WI38 (cell line): ENCODE measurements around the gene BAG3.

Source experiments
- H3K4me3 ChIP-seq: 2 replicates; pipeline ENCODE4 v1.5.1; 2011; ENCODE audit warnings: low read depth, mild to moderate bottlenecking, control low read depth, low read length
- CTCF ChIP-seq: IDR thresholded peaks from 2 replicates; pipeline ENCODE4 v1.5.1; 2012; ENCODE audit warnings: low read depth, mild to moderate bottlenecking, control low read depth, low read length

Gene BAG3

GRCh38 chr10:119651514-119652360 lies 557 bp downstream of the BAG3 start:
- H3K4me3 ChIP-seq, result peak overlapping the region; percentile 85
- TF ChIP-seq CTCF, result no peak

GRCh38 chr10:119652361-119652730 lies 1.2 kb downstream of the BAG3 start:
- TF ChIP-seq CTCF, result no peak
- peak overlapping the region; percentile 85 for H3K4me3 ChIP-seq

DNA sequence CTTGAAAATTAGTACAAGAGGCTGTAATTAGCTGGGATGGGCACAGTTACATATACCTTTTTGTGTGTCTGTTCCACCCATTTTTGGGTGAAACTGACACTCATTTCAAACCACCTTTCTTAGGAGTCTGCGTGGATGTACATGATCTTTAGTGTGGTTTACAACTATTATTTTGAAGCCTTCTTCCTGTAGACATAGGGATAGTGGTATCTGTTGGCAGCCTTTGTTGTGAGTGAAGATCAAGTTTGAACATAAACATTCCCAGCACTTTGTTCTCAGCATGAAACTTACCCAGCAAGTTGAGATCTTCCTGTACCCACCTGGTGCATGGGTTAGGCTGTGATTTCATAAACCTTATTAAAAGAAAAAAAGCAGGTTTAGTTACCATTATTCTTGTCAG lies 2.0 kb downstream of the BAG3 start:
- no peak for TF ChIP-seq CTCF
- H3K4me3 ChIP-seq, result peak overlapping the region; percentile 85

- TF ChIP-seq CTCF, result no peak
- H3K4me3 ChIP-seq, result peak overlapping the region; percentile 85
Observed at GRCh38 chr10:119653916-119654315, 2.7 kb downstream of the BAG3 start.

DNA sequence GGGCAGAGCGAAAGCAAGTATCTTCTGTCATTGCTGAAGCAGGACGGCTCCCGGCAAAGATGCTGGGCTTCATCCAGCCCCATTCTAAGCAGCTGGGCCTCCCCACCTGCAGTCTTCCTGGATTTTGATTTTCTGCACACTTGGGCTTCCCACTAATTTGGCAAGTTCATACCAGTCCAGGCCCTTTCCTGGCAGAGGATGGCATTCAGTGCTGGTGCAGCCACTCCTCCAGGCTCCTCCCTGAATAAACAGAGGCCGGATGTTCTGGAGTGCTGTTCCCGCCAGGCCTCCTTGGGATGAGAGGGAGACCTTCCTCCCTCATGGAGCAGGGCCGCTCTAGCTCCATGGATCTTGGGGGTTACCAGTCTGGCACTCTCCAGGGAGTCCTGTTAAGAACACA lies 3.4 kb downstream of the BAG3 start:
- H3K4me3 ChIP-seq, result peak overlapping the region; percentile 45

DNA sequence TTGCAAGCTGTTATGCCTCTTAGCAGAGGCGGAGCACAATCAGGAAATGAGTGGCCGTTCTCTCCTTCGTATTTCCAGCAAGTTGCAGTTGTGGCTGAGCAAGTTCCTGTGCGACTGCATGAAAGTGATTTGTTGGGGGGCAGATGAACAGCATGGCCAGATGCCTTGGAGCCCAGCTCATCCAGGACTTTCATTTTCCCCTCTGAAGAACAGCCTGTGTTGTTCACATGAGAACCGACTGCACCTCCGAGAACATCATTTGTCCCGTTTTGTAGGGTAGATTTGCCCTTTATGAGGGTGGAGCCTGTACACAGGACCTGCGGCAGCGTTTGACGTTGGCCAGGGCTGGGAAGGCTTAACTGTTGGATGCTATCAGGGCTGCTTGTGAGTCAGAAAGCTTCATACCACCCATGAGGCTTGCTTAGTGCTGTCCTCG lies 4.4 kb downstream of the BAG3 start:
- peak overlapping the region; percentile 45 for H3K4me3 ChIP-seq
- no peak for TF ChIP-seq CTCF

More for the DNA sequence above, 3.4 kb downstream of the BAG3 start:
- TF ChIP-seq CTCF, result no peak

- H3K4me3 ChIP-seq, result no peak overlapping the region
- TF ChIP-seq CTCF, result no peak
Observed at GRCh38 chr10:119656760-119657159, 5.6 kb downstream of the BAG3 start.
